OCI-LY3 (cell line): ENCODE data around the gene TMEM91.

Experiments
- CTCF ChIP-seq: fragments of 200-600, 300-600 bp; sonication (generic); IDR thresholded peaks from 2 replicates; pipeline ENCODE4 v1.5.1; 2014; ENCODE audit warnings: antibody characterized with exemption, low read length, low read depth
- EZH2phosphoT487 ChIP-seq: fragments of 200-600 bp; shearing (Covaris generic); IDR thresholded peaks from 2 replicates; pipeline ENCODE4 v1.6.1; 2018; ENCODE audit warnings: antibody characterized with exemption, mixed run types, low read depth

GRCh38 chr19:41414461-41414860, 38.1 kb downstream of the TMEM91 start:
- TF ChIP-seq CTCF (no peak), EZH2phosphoT487 (no peak)
